GM19328 (cell line): ENCODE data around the gene GGCX.
"Not testable (repeated sequence)": the region's sequence is repeated elsewhere in the genome, so short reads cannot be mapped to it uniquely, and the experiment has no call there.

Experiments used
- ATAC-seq: cut with Tn5 transposase; IDR thresholded peaks from one replicate; pipeline ENCODE4 v1.9.1; 2021; ENCODE audit warnings: mild to moderate bottlenecking, moderate library complexity; ENCODE audit not compliant: unreplicated experiment

GGCX gene

DNA sequence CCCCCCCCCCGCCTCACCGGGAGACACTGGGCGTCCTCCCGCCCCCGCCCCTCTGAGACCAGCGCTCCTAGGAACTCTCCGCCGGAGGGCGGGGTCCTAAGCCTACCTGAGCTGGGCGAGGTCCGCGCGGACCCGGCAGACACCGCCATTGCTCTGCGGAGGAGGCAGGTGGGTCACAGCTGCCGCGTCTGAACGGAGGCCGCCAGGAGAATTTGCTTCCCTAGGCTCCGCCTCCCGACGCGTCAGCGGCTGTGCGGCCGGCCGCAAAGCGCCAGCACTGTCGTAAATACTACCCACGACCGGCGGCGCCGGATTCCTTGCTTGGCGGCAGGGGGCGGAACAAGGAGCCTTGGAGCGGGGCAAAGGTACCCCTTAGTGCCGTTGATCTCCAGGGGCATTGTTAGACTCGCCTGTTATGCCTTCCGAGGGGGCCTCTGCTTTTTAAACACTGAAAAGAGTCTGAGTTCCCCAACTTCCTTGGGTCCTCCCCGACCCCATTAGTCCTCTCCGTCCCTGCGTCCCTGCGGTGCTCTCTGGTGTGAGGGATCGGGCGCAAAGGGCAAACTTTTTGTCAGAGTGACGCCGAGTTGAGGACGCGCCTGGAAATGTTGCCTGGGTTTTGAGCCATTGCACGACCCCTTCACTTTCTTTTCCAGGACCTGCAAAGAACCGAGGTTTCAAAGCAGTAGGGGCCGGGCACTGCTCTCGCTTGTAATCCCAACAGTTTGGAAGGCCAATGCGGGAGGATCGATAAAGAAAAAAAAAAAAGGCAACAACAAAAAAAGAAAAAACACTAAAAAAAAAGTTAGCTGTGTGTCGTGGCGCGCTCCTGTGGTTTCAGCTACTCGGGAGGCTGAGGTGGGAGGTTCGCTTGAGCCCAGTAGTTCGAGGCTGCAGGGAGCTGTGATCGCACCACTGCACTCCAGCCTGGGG lies at the start of gene GGCX:
TSS of gene GGCX (minus strand) at position 214 of the 933 bp plus-strand sequence. CDS start at position 149, 65 bp downstream.
- ATAC-seq = peak; percentile 90

DNA sequence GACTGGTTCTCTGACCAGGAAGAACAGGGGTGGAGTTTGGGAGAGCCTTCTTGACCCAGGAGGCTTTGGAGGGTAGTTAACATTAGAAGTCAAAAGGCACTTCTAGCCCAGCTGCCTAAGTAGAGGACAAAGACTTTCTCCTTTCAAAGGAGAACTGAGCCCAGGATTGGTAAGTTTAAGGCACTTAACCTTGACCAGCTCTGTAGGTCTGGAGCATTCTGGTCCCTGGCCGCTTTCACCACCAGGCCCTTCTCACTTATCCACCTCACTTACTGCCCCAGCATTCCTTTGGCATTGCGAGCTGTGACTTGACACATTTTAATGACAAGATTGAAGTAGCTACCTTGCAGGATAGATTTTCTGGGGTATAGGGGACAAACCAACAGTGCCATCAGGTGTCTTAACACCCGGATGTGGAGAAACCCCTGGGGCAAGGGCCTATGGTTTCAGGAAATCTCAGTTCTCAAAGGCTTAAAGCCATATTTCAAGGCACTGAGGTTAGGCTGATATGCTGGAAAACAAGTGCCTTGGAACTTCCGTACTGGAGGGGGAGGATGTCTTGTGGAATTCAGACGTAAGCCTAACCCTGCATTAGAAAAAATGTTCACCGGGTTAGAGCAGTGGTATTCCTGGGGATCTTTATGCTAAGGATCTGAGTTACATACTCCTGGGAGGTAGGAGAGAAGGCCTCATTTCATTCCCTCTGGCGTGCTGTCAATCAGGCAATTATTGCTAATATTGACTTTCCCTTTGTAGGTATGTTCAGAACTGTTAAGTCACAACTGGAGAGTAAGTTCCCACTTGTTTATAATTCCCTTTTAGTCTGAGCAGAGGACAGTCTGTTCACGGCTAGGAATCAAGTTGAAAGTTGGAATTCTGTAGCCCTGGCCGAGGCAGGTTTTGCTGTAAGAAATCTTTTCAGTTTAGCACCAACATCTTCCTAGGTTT lies 46.2 kb upstream of the GGCX start:
- ATAC-seq = no peak

DNA sequence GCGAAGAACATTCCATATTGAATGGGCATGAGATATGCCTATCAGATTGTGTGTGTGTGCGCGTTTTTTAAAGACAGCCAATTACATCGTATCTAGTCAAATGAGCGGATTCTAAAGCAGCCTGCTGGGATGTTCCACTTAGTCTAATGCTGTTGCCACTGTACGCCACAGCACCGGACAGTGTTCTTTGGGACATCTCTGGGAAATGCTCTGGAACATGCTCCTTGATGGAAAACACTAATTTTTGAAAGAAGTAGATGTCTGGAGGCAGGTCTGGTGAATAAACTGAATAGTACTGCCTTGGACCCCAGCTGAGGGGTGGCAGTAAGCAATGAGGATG lies 44.8 kb upstream of the GGCX start:
- ATAC-seq = no peak

DNA sequence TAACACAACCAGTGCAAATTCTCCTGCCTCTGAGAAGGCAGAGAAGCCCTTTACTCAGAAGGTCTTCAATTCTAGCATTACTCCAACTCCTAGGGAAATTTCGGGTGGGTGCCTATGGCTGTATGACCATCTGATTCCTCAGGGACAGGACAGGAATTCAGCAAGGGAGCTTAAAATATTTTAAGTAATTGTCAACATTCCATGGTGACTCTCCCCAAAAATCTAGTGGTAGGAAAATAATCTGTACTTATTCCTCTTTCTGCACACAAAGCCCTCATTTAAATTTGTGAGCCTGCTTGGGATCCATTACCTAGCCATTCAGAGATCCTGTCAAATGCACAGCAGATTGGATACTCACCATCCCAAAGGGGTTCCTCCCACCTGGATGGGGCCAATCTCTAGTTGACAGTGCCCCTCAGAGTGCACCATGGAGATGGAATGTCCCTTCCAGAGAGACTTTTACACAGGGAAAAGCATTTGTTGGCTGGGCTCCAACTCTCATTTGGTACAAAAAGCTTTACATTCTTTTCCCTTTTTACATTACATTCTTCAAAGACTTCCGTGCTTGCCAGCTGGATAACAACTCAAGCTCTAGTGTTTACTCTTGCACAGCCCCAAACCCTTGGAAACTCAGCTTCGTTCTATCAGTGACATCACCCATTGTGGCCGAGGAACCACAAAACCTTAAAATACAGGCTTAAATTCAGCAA lies 44.3 kb upstream of the GGCX start:
- ATAC-seq = no peak

DNA sequence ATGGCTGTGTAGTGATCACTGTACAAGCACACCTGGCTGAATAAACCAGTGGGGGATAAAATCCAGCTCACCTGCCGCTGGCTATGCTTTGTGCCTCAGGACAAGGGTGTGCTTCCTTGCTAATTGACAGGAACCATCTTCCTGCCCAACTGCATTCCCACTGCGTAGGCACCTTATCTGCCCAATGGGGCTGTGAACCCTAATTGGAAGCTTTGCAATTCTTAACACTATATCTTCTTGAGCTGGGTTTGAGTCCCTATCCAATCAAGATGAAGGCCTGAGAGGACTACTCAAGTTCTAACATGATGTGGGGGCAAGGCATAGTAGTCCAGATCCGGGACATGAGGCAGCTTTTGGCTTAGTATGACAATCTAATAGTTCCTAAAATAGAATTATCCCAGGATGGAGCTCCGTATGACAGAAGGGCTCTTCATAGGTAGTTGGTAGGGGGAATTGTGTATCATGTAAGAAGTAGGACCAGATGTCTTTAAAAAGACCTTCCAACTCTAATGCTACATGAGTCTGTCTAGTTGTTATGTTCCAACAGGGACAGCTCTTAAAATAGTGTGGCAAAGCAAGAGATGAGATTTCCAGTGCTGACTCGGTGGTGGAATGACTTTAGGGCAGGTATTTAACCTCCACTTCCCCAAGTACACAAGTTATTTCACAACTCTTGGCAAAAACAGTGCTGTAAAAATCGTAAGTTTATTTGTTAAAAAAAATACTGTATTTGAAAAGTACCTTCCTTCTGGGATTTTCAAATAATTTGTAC lies 43.5 kb upstream of the GGCX start:
- no peak for ATAC-seq

DNA sequence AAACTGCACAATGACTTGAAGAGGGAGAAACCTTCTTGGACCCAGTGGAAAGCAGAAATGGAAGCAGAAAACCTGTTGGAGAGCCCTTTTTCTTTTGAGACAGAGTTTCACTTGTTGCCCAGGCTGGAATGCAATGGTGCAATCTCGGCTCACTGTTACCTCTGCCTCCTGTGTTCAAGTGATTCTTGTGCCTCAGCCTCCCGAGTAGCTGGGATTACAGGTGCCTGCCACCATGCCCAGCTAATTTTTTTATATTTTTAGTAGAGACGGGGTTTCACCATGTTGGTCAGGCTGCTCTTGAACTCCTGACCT lies 42.8 kb upstream of the GGCX start:
- not testable (repeated sequence) for ATAC-seq

DNA sequence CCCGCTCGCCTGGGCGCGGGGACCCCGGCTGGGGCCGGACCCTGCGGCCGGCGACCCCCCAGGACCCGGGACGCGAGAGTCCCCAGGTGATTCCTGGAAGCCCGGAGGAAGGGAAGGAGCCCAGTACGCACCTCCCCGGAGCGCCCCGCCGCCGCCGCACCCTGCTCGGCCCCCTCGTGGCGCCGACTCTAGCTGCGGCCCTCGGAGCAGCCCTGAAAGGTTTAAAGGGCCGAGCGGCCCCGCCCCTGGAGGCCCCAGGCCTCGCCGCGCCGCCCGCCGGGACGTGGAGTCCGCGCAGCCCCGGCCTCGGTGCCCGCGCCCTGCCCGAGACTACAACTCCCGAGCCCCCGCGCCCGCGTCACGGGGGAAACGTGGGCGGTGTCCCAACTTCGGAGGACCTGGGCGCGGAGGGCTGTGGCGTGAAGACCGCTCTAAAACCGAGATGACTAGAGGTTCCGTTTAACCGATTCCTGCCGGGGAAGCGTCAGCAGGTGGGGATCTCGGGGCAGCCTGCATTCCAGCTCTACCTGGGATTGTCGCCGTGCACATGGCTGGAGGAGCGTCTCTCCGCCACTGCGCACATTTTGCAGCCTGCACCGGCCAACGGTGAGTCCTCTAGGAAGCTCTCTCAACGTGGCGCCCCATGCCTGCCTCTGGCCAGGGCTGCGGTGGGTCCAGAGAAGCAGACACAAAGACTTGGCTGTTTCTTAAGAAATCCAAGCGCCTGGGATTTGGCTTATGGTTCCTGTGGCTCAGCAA lies 41.4 kb upstream of the GGCX start, which contains the start of gene TMEM150A:
TSS of gene TMEM150A (minus strand) at position 223 of the 759 bp plus-strand sequence. CDS start 750 bp downstream, outside the sequence.
- ATAC-seq = peak; percentile 97

DNA sequence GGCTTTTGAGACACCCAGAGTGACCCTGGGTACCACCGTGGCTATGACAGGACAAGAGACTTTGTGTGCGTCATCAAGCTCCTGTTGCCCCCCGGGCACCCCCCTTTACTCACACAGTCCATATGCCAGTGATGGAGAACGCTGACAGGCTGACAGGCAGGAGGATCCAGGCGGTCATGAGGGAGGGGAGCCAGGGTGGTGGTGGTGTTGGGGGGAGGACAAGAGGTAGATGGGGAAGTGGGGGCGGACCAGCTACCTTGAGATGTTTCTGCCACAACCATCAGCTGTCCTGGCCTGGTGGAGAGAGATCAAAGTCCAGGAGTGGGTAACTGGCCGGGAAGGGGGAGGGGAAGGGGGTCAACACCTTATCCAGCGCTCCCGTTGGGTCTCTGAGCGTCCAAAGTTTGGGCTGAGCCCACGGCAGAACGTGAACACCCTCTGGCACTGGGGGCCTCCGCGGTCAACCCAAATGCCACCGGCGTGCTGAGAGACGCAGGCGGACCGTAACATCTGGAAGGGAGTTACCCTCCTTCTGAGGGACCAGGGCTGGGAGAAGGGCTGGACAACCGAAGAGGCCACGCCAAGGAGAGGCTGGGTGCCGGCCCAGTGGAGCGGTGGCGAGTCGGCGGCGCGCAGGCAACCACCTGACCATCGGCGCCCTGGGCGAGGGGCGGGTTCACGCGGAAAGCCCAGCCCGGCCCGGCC lies 40.6 kb upstream of the GGCX start:
- ATAC-seq = peak; percentile 26

DNA sequence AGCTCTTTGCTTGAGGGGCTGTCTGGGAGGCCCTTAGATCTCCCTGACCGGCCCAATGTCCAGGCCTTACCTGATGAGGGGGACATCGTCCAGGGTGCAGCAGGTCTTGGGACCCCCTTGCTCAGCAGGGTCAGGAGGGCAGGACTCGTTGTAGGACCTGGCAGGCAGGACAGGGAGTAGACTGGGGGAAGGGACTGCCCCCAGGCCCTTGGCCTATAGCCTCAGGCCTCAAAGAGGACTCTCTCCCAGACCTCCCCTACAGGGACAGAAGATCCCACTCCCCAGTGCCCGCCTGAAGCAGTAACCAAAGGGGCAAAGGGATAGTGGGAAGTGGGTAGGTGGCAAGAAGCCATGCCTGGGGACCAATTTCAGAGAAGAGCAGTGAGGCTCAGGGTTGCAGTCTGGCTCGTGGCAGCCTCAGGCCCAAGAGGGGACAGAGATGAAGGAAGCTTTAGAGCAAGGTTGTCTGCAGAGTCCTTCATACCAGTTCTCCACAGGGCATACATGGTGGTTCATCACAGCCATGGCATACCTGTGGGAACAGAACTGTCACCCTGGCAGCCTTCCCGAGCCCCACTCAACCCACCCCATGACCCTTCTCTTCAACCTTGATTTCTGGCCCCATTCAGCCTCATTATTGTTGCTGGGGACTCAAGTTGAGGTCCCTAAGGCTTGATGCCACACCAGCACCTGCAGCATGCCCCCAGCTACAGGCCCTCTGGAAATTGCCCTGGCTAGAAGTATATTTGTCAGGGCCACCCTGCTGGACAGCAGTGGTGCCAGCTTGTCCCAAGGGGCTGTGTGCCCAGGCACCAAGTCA lies 39.9 kb upstream of the GGCX start:
- ATAC-seq = no peak

DNA sequence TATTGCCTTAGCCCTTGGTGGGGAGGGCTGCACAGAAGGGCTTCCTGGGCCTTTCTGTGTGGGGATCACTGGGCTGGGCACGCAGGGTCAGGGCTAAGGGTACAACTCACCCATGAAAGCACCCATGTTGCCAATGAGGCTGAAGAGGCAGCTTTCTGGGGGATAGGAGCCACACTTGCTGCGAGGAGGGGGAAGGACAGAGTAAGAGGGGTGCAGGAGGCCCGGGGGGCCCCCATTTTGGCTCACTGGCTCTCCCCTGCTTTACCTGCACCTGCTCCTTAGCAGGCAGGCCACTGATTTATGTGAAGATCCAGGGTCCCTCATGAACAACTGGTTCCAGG lies 38.9 kb upstream of the GGCX start:
- no peak for ATAC-seq

DNA sequence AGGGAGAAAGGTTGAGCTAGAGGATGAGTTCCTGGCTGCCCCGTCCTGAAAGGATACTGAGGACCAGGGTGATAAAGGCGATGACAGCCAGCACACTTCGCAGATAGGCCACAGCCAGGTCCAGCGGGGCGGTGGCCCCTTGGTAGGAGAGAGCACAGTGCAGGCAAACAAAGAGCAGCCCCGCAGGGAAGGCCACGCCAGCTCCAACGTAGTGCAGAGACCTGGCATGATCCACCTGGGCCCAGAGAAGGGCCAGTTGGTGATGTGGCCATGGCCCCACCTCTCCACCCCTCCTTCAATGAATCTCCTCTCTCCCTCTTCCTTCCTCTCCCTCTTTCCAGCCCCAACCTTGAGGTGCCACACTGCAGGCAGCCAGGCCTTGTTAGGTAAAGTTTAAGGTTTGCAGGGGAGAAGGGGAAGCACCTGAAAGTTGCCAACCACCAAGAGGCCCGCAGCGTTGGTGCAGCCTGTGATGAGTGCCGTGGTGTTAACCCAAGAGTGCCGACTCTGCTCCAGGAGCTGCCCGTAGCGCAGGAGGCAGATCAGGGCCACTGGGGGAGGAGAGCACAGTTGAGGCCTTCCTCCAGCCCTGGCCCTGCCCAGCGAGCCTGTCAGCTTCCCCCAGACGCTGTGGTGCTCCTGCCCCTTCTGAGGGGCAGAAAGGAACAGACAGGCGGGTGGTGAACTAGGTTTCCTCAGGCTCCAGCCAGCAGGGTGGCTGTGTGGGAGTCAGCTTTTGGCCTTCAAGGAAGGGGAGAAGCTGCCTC lies 38.4 kb upstream of the GGCX start:
- no peak for ATAC-seq

DNA sequence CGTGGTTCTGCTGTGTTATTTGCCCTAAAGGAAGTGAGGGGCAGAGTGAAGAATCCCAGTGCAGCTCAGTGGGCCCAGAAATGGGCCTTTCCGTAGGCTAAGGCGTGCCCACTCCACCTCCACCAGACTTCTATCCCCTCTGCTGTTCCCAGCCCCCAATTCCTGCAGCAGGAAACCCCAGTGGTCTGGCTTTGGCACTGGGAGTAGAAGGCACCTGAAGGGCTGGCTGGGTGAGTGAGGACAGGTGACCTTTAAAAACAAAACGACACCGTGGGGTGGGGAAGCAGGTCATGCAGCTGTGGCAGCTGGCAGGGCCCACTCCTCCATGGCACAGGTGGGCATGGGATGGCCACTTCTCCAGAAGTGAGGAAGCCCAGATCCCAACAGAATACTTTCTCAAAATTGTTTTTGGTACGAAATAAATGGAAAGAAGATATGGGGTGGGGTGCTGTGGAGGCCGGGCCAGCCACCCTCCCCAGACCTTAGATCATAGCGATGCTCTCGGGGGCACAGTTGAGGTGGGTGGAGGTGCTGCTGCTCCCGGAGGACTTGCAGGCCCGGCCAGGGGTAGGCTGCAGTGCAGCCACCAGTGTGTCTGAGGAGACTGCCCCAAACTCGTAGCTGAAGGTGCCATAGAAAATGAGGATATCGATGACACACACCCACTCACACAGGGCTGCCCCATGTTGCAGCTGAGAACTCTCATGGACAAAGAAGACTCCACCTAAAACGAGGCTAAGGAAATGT lies 37.5 kb upstream of the GGCX start:
- ATAC-seq = no peak

DNA sequence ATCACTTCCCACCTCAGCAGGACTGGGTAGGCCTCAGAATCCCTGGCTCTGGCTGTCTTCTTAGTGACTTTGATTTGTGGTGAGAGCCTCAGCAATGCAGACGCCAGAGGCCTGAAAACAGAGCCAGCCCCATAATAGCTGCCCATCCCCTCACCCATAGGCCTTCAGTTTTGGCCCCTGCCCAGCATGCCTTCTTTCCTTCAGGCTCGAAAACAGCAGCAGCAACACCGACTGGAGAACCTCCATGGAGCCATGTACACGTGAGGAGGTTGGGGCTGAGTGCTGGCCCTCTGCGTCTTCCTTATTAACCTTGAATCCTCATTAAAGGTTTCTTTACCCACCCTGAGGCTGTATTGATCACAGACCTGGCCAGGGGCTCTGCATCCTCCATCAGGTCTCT lies 35.9 kb upstream of the GGCX start:
- ATAC-seq = no peak

DNA sequence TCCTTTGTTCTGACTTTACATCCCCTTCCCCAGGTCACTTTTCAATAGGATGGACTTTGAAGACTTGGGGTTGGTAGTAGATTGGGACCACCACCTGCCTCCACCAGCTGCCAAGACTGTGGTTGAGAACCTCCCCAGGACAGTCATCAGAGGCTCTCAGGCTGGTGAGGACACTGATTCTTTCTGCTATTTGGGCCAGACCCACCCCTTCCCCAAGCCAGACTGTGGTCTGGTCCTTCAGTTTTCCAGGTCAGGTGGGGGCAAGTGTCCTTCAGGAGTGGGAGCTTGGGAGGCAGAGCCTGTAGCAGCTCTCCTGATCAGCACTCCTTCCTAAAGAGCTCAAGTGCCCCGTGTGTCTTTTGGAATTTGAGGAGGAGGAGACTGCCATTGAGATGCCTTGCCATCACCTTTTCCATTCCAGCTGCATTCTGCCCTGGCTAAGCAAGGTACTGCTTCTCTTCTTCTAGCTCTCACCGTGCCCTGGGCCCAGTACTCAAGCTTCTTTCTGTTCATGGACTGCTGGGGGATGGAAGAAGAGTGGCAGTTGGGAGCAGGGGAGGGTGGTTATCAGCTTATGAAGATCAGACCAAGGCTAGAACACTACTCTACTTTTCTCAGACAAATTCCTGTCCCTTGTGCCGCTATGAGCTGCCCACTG lies 35.3 kb upstream of the GGCX start:
- no peak for ATAC-seq

DNA sequence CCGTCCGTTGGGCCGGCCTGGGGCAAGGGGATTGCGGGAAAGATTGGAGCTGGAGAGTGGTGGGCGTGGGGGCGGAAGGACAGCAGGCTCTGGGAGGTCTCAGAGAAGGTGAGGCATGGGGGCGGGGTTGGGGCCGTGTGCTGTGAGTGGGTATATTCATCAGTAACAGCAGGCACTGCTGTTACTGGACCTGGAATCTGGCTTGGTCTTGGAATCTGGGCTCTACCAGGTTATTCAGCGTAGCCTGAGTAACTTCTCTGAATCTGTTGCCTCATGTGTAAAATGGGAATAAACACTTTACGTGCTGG lies 34.7 kb upstream of the GGCX start:
- ATAC-seq = no peak

DNA sequence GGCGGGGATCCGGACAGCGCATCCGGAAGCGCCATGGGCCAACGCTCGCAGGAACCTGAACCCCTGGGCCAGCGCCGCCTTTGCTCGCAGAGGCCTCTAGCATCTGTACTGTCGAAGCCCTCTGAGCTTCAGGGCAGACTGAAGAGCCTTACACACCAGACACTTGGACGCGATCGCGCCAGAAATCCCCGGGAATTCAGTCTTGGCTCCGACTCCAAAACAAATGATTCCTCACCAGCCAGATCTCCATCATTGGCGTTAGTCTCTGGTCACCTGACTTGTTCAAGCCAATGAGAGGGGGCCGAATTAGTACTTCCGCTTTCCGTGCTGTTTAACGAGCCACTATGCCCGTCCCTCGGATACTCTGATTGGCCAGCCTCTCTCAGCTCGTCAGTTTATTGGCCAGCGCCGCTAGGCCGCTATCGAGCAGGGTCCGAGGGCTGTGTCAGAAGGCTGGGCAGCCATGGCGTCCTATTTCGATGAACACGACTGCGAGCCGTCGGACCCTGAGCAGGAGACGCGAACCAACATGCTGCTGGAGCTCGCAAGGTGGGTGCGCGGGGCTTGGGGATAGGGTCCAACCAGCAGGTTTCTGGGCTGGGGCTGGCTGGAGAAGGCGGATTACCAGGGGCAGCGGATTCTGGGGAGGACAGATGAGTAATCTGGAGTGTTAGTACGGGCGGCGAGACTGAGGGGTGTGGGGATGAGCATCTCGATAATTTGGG lies 34.2 kb upstream of the GGCX start, which contains the start of gene RNF181:
TSS of gene RNF181 (plus strand) at position 445 of the 725 bp plus-strand sequence. CDS start at position 464, 19 bp downstream.
- peak; percentile 99 for ATAC-seq
